Measurements from ENCODE around the gene METTL26. TPM values are rescaled to one million over a fixed set of nuclear protein-coding genes. Genes with fewer than 3 reads are reported as not detected.
A peak's percentile ranks its signal among the peaks of the same experiment; 100 is the strongest.

Gene METTL26
- polyA plus RNA-seq, 3 donors: 57.1 to 80.9 (median 70.4) TPM

DNA sequence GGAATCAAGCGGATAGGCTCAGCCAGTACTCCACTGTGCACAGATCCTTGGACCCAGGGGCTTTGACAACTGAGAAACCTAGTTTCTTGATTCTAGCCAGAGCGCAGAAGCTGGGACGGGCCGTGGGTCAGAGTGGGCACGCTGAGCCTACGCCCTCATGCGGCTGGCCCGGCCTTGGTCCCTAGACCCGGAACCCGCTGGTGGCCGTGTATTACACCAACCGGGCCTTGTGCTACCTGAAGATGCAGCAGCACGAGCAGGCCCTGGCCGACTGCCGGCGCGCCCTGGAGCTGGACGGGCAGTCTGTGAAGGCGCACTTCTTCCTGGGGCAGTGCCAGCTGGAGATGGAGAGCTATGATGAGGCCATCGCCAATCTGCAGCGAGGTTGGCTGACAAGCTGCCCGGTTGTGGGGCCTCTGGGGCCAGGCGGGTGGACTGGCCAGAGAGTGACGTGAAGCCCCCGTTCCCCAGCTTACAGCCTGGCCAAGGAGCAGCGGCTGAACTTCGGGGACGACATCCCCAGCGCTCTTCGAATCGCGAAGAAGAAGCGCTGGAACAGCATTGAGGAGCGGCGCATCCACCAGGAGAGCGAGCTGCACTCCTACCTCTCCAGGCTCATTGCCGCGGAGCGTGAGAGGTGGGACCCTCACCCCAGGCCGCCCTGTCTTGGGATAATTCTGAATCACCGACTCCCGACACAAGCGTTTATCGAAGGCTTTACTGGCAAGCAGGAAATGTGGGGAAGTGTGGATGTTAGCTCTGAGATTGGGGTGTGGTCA is 45.1 kb upstream of the METTL26 start:
- intact Hi-C loops (cut with micrococcal nuclease): loop anchor here (5.0 kb wide), 2 partner anchors 44 to 94 kb away; partner anchors contain the start of gene METTL26 (in 1 of the 2)

DNA sequence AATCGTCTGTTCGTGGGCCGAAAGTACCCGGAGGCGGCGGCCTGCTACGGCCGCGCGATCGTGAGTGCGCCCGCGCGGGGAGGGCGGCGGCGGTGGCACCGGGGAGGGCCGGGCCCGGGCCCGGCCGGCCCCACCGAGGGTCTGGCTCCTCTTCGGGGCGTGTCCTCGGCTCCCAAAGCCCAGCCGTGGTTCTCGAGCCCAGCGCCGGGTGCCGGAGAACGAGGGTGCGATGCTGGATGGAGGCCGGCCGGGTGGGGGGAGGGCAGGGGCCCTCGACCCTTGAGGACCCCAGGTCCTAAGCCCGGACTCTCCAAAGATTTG is 44.5 kb upstream of the METTL26 start:
- Histone ChIP-seq H3K27me3 (ENCODE audit: control insufficient read depth in 2 of 2, insufficient read depth in 2 of 2, low read length in 2 of 2) (peaks cover 3 to 21% of the 10 kb centered on the region in 2 donors), H3K9me3 (replicated peaks in 1 of 2; ENCODE audit: control insufficient read depth in 1 of 2, insufficient read depth in 1 of 2, low read length in 2 of 2) (no peaks in the 10 kb centered on the region), H3K79me2 (ENCODE audit: insufficient read depth, low read length) (peaks cover 33% of the 10 kb centered on the region), H4K20me1 (ENCODE audit: insufficient read depth, low read length) (peaks cover 32% of the 10 kb centered on the region), H2AFZ (ENCODE audit: insufficient read depth, low read depth, low read length, poor library complexity, severe bottlenecking) (peak overlapping the region; percentile 79), H3K4me3 (replicated peaks in 1 of 3; ENCODE audit: low read depth in 2 of 3, low read length in 3 of 3) (peak overlapping the region; percentile 58 to 82 (median 76)), H3K36me3 (replicated peaks in 1 of 2; ENCODE audit: control insufficient read depth in 1 of 2, insufficient read depth in 2 of 2, low read length in 2 of 2) (peaks cover 10 to 20% of the 10 kb centered on the region in 2 donors), H3K4me2 (replicated peaks; ENCODE audit: extremely low read depth, low read length, poor library complexity, severe bottlenecking) (peak overlapping the region; percentile 95), H3K9ac (ENCODE audit: insufficient read depth, low read length, poor library complexity, severe bottlenecking) (peak overlapping the region; percentile 78), H3K4me1 (ENCODE audit: control insufficient read depth in 1 of 2, insufficient read depth in 2 of 2, low read length in 2 of 2) (peaks cover 38 to 58% of the 10 kb centered on the region in 2 donors), H3K27ac (ENCODE audit: low read depth in 1 of 2, low read length in 2 of 2) (peak overlapping the region; percentile 52 to 74)
- intact Hi-C loops (cut with micrococcal nuclease): loop anchor here (5.0 kb wide), 2 partner anchors 43 to 93 kb away; partner anchors contain the start of gene METTL26 (in 1 of the 2)
- TF ChIP-seq, protein P1, sequence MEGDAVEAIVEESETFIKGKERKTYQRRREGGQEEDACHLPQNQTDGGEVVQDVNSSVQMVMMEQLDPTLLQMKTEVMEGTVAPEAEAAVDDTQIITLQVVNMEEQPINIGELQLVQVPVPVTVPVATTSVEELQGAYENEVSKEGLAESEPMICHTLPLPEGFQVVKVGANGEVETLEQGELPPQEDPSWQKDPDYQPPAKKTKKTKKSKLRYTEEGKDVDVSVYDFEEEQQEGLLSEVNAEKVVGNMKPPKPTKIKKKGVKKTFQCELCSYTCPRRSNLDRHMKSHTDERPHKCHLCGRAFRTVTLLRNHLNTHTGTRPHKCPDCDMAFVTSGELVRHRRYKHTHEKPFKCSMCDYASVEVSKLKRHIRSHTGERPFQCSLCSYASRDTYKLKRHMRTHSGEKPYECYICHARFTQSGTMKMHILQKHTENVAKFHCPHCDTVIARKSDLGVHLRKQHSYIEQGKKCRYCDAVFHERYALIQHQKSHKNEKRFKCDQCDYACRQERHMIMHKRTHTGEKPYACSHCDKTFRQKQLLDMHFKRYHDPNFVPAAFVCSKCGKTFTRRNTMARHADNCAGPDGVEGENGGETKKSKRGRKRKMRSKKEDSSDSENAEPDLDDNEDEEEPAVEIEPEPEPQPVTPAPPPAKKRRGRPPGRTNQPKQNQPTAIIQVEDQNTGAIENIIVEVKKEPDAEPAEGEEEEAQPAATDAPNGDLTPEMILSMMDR (IDR thresholded peaks at IDR 0.05): no peak
- Mint-ChIP-seq H3K36me3 (peaks cover 14 to 21% of the 10 kb centered on the region in 2 donors), H3K27me3 (ENCODE audit: low read depth in 3 of 3) (peaks cover 13 to 25% (median 15%) of the 10 kb centered on the region in 3 donors), H3K9me3 (no peaks in the 10 kb centered on the region), H3K4me1 (peaks cover 26% of the 10 kb centered on the region), H3K4me3 (peak overlapping the region; percentile 74 to 76), H3K27ac (peak overlapping the region in 4 of 7 donors; percentile 20 to 73 (median 56))
- WGBS (ENCODE audit: insufficient coverage): under 1% methylated on average over 34 of the region's 38 CpGs
- DNase-seq: no peak

More for the DNA sequence above, 45.1 kb upstream of the METTL26 start:
- Mint-ChIP-seq H3K27ac (peak overlapping the region in 5 of 7 donors; percentile 20 to 73 (median 50)), H3K4me1 (peaks cover 26% of the 10 kb centered on the region), H3K36me3 (peaks cover 17 to 23% of the 10 kb centered on the region in 2 donors), H3K27me3 (ENCODE audit: low read depth in 3 of 3) (peaks cover 10 to 20% (median 10%) of the 10 kb centered on the region in 3 donors), H3K9me3 (no peaks in the 10 kb centered on the region), H3K4me3 (peak overlapping the region; percentile 74 to 76)
- TF ChIP-seq, protein P1 (IDR thresholded peaks at IDR 0.05): peak; percentile 22
- Histone ChIP-seq H3K36me3 (replicated peaks in 1 of 2; ENCODE audit: control insufficient read depth in 1 of 2, insufficient read depth in 2 of 2, low read length in 2 of 2) (peaks cover 10 to 20% of the 10 kb centered on the region in 2 donors), H3K4me1 (ENCODE audit: control insufficient read depth in 1 of 2, insufficient read depth in 2 of 2, low read length in 2 of 2) (peaks cover 38 to 63% of the 10 kb centered on the region in 2 donors), H3K4me2 (replicated peaks; ENCODE audit: extremely low read depth, low read length, poor library complexity, severe bottlenecking) (peak overlapping the region; percentile 95), H3K27me3 (ENCODE audit: control insufficient read depth in 2 of 2, insufficient read depth in 2 of 2, low read length in 2 of 2) (peaks cover 2 to 15% of the 10 kb centered on the region in 2 donors), H3K79me2 (ENCODE audit: insufficient read depth, low read length) (peaks cover 33% of the 10 kb centered on the region), H3K4me3 (replicated peaks in 1 of 3; ENCODE audit: low read depth in 2 of 3, low read length in 3 of 3) (peak overlapping the region; percentile 58 to 82 (median 76)), H4K20me1 (ENCODE audit: insufficient read depth, low read length) (peaks cover 32% of the 10 kb centered on the region), H3K9me3 (replicated peaks in 1 of 2; ENCODE audit: control insufficient read depth in 1 of 2, insufficient read depth in 1 of 2, low read length in 2 of 2) (no peaks in the 10 kb centered on the region), H3K27ac (ENCODE audit: low read depth in 1 of 2, low read length in 2 of 2) (peak overlapping the region; percentile 52 to 74), H2AFZ (ENCODE audit: insufficient read depth, low read depth, low read length, poor library complexity, severe bottlenecking) (peak overlapping the region; percentile 79), H3K9ac (ENCODE audit: insufficient read depth, low read length, poor library complexity, severe bottlenecking) (peak overlapping the region; percentile 78)
- WGBS (ENCODE audit: insufficient coverage): 46% methylated on average over 36 of the region's 44 CpGs
- DNase-seq: peak; percentile 20 to 46 (median 30)

Measured in CD14-positive monocyte (primary cell).